Subcutaneous adipose tissue (tissue), 4 donors: ENCODE data around the gene POPDC2. TPM values are rescaled to one million over a fixed set of nuclear protein-coding genes. Genes with fewer than 3 reads are reported as not detected.

Experiments used
- CTCF ChIP-seq: fragments of 450-650 bp; IDR thresholded peaks from one replicate; pipeline ENCODE4 v1.5.1; 2016; ENCODE audit warnings: low read depth, mild to moderate bottlenecking, control low read depth, antibody characterized with exemption, moderate library complexity
- total RNA-seq, 4 donors: library from RNA; depleted of rRNA; stranded (reverse); fragments of >200 nt; gene quantifications; one replicate each; pipeline ENCODE4 v1.1.0, GENCODE V29; 2016

The POPDC2 gene
- total RNA-seq, 4 donors from 2014 or later = 1.3 to 2.9 (median 1.8) TPM

- no peak for TF ChIP-seq CTCF
These were observed 7.9 kb downstream of the POPDC2 start for GRCh38 chr3:119652306-119653033.

GRCh38 chr3:119649761-119650160 is 10.6 kb downstream of the POPDC2 start:
- TF ChIP-seq CTCF = no peak

GRCh38 chr3:119647843-119648575 is 12.4 kb downstream of the POPDC2 start:
- TF ChIP-seq CTCF = no peak

- TF ChIP-seq CTCF = no peak
These were observed 13.2 kb downstream of the POPDC2 start for GRCh38 chr3:119647171-119647570.

GRCh38 chr3:119645813-119646212 is 14.6 kb downstream of the POPDC2 start:
- no peak for TF ChIP-seq CTCF

- TF ChIP-seq CTCF = no peak
These were observed 15.9 kb downstream of the POPDC2 start for GRCh38 chr3:119644481-119644880.

GRCh38 chr3:119643528-119643927 is 16.9 kb downstream of the POPDC2 start:
- TF ChIP-seq CTCF = no peak
